C4-2B (cell line): ENCODE measurements around the gene COL9A3.

Experiments
- H3K27ac ChIP-seq: fragments of 450-650 bp; 2 replicates; pipeline ENCODE4 v1.5.1; 2017
- ZFX ChIP-seq: fragments of 450-650 bp; IDR thresholded peaks from 2 replicates; pipeline ENCODE4 v1.6.1; 2017
- TF ChIP-seq, protein P1 (sequence below): fragments of 450-650 bp; conservative IDR thresholded peaks from 2 replicates; pipeline ENCODE4 v1.5.1; 2017; ENCODE audit warnings: mild to moderate bottlenecking

Gene COL9A3

DNA sequence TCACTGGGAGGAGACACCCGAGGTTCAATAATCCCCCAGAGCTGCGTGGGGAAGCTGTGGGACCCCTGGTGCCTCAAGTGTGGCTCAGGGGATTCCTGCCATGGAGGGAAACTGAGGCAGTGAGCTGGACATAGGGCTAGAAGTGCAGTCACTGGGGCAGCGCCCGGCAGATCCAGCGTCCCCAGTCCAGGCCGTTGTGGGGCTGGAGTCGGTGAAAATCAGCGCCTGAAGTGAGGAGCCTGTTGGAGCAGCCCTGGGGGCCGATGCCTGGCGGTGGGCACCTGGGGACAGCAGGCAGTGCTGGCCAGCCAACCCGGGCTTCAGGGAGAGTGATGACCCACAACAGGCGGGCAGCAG lies 2.2 kb upstream of the COL9A3 start:
- TF ChIP-seq ZFX: no peak
- TF ChIP-seq, protein P1, sequence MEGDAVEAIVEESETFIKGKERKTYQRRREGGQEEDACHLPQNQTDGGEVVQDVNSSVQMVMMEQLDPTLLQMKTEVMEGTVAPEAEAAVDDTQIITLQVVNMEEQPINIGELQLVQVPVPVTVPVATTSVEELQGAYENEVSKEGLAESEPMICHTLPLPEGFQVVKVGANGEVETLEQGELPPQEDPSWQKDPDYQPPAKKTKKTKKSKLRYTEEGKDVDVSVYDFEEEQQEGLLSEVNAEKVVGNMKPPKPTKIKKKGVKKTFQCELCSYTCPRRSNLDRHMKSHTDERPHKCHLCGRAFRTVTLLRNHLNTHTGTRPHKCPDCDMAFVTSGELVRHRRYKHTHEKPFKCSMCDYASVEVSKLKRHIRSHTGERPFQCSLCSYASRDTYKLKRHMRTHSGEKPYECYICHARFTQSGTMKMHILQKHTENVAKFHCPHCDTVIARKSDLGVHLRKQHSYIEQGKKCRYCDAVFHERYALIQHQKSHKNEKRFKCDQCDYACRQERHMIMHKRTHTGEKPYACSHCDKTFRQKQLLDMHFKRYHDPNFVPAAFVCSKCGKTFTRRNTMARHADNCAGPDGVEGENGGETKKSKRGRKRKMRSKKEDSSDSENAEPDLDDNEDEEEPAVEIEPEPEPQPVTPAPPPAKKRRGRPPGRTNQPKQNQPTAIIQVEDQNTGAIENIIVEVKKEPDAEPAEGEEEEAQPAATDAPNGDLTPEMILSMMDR: no peak
- H3K27ac ChIP-seq: no peak overlapping the region

DNA sequence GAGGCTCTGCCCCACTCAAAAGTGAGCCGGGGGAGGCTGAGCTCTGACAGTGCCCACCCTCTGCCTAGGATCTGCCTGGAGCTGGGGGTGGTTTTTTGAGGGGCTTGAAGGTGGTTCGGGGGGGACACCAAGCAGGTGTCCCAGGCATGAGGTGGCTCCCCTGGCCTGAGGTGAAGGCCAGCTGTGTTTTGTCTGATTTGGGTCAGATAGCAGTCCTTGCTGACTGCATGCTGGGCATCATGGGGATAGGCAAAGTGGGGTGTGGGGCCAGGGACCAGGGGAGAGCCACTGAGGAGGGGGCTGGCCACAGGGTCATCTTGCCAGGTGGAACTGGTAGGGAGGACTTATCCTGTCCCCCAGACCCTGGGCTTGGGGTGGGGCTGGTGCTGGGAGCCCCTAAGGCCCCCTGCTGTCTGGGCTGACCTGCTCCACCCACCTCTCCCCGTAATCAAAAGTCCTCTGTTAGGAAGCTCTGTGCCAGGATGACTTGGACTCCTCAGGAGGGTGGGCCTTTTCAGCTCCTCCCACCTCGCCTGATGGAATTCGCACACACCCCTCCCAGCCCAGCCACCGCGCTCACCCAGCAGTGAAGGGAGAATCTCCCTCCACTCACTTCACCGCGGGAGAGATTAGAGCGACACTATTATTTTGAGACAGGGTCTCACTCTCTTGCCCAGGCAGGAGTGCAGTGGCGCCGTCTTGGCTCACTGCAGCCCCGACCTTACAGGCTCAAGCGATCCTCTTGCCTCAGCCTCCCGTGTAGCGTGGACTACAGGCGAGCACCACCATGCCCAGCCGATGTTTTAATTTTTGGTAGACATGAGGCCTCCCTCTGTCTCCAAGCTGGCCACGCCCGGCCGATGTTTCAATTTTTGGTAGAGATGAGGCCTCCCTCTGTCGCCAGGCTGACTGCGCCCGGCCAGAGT lies 1.5 kb upstream of the COL9A3 start:
- TF ChIP-seq ZFX: no peak
- TF ChIP-seq, protein P1: no peak

DNA sequence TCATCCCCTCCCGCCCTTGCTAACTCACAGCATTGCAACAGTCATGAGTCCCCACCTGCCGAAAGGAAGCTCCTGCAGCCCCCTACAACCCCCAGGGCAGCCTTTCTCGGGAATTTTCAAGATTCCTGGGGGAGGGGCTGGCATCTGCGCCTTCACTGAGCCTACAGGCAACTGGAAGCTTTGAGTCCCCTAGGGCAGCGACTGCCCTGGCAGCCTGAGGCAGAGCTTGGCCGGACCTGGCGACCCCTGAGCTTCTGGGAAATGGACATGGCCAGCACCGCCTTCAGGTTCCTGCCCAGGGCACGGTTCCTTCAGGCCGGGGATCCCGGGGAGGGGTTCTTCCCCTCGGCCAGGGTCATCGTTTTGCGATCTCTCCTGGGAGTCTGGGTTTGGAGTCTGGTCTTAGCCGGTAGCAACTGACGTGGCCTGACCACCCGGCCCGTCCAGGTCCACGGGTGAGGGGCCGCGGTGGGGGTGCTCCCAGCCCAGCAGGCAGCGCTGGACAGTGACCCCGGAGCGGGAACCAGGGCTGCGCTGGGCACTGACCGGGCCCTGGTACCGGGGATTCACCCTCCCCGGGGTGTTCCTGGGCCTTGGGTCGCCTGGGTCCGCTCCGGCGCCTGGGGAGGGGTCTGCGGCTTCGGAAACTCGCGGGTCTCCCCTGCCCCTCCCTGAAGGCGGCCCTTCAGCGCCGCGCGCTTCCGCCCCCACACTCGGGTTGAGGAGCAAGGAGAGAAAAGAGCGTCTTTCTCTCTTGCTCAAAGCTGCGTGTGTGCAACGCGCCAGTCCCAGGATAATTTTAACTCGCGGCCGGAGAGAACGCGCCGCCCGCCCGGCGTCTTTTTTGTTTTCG lies 593 bp upstream of the COL9A3 start:
- TF ChIP-seq, protein P1: no peak
- TF ChIP-seq ZFX: no peak
- no peak overlapping the region for H3K27ac ChIP-seq

More for the DNA sequence above, 1.5 kb upstream of the COL9A3 start:
- H3K27ac ChIP-seq: no peak overlapping the region

DNA sequence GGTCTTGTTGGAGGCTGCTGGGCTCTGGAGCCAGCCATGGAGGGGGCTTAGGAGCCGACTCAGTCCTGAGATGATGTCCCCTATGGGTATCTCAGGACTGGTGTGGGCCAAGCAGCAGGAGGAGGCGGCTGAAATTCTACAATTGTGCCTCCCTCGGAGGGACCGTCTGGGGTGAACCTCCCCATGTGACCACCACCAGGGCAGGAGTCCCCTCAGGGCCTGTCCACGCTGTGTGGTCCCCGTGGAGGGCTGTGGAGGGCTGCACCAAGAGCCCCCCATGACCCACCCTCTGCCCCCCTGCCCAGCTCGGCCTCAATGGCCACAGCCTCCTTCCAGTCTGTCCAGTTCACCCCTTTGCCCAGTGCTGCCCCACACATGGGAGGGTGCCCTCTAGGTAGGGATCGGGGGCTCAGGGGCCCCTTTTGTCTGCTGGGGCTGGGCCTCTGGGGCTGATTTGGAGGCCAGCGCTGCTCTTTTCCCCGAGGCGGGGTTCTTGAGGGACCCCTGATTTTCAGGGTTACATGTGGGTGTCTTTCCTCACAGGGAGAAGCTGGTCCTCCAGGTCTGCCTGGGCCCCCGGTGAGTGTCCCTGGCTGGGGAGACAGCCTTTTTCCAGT lies 1.2 kb downstream of the COL9A3 start:
- TF ChIP-seq ZFX: no peak
- TF ChIP-seq, protein P1: no peak
- no peak overlapping the region for H3K27ac ChIP-seq

DNA sequence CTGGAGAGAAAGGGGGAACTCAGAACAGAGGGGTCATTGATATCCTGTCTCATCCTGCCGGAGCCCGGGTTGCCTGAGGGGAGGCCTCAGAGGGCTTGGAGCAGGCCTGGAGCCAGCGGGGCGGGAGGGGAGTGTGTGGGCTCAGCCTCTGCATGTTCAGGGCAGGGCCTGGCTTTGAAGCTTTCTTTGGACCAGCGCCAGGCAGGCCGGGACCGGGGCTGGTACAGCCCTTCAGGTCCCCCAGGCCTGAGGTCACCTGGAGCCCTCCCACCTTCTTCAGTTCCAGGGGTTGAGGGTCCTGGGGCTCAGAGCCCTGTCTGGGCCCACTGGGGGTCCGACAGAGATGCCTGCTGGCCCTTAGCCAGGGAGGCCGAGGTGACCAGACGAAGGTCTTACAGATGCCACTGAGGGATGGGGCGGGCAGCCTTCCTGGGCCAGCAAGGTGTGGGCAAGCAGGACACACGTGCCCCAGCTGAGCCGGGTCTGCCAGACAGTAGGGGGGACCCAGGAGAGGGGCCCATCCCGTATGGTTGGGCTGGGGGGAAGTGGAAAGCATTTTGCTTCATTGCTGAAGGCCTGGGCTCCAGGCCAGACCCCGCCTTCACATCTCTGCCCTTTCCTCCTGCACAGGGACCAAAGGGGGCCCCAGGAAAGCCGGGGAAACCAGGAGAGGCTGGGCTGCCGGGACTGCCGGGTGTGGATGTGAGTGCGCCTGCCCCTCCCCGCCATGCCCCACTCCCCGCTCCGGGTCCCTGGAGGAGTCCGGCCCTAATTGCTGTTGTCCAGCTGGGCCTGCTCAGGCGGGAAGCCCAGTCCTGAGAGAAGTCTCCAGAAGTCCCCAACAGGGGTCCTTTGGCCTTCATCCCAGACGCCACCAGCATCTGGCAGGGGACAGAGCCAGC lies 2.0 kb downstream of the COL9A3 start:
- no peak for TF ChIP-seq ZFX
- TF ChIP-seq, protein P1: no peak
- H3K27ac ChIP-seq: no peak overlapping the region

DNA sequence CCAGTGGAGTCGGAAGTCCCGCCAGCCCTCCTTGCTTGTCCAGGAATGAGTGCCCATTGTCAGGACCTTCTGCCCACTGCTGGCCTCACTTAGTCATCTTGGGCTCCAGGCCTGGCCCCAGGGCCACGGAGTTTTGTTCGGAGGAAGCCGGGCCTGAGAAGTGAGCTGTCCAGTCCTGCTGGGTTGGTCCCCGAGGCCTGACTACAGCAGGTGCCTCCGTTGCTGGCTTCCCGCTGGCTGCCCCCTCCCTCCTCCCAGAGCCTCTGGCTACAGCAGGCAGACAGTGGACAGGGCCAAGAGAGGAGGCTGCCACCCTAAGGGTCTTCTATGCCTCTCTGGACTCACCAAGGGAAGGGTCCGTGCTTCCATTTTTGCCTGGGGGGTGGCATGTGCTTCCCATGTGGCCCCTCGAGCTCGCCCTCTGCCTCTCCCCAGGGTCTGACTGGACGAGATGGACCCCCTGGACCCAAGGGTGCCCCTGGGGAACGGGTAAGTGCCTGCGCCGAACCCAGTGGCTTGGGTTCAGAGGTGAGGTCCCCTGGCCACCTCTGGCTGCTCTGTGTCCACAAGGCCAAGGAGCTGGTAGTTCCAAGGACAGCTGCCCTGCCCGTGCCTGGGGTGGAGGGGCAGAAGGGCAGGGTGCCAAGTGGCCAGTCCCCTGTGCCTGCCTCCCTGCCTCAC lies 2.8 kb downstream of the COL9A3 start:
- TF ChIP-seq, protein P1: no peak
- no peak for TF ChIP-seq ZFX
- no peak overlapping the region for H3K27ac ChIP-seq
